ENCODE measurements around the gene MT1E.
"Not testable (repeated sequence)": the region's sequence is repeated elsewhere in the genome, so short reads cannot be mapped to it uniquely, and the experiment has no call there.

Gene MT1E

DNA sequence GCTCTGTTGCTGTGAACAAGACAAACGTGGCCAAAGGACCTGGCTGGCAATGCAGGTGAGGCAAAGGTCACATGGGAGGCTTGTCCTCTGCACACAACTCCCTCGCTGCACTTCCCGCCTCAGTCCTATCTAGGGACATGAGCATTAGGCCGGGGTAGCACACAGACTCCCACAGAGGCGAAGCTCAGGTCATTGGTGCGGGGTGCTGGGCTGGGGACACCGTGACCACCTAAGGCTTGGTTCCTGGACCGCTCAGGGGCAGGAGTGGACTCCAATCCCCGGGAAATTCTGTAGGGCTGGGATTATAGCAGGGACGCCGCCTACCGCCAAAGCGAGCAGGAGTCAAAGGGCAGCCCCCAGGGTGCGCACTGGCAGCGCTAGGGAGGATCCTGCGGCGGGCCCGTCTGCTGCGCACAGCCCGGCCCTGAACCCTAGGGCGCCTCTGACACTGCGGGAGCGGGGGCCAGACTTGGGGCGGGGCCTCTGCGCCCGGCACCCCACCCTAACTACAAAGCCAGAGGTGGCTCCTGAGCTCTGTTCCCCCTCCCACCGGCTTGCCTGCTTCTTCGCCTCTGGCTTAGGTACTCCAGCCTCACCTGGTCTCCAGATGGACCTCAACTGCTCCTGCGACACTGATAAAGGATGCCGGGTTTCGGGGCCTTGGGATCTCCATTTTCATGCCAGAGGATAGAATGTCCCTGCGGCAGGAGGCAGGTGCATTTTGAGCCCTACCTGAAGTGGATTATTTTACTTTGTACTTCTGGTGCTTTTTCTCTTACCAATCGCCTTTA is 22.3 kb downstream of the MT1E start:
- no peak for DNase-seq (ENCODE audit: low read depth in 2 of 2)

DNA sequence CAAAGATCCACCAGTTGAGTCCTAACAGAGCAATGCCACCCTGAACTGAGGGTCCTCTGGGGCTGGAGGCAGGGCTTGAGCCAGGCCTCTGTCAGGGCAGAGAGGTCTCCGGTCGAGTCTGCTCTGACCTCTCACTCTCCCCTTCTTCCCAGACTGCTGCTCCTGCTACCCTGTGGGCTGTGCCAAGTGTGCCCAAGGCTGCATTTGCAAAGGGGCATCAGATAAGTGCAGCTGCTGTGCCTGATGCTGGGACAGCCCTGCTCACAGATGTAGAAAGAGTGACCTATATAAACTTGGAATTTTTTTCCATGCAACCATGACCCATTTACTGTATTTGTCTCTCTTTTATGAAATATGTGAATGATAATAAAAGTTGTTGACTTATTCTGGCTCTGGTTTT is 23.7 kb downstream of the MT1E start:
- DNase-seq (ENCODE audit: low read depth in 2 of 2) = no peak

DNA sequence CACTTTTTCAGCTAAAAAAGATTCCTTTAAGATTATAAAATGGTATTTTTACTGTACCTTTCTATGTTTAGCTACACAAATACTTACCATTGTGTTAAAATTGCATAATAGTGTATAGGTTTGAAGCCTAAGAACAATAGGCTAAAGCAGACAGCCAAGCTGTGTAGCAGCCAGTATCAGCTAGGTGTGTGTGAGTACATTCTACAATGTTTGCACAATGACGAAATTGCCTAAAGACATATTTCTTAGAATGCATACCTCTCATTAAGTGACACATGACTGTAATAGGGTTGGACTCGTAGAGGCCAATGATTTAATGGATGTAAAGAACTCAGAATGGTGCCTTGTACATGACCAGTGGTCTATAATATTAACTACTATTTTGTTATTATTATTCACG is 24.2 kb downstream of the MT1E start:
- DNase-seq (ENCODE audit: low read depth in 2 of 2) = no peak

DNA sequence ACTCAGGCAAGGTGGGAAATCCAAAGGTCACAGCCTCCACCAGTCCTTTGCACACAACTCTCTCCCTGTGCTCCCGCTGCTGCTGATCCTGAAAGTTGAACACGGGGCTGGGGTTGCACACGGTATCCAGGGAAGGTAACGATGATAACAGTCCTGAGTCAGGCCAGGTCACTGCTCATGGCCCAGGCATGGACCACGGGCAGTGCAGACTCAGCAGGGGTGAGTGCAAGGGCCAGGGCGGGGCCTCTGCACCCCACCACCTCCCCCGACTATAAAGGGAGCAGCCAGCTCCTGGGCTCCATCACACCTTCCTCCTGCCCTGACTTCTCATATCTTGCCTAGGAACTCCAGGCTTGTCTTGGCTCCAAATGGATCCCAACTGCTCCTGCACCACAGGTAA is 26.0 kb downstream of the MT1E start, which contains the start of gene MT1B:
Gene MT1B (plus strand): TSS at position 301 of the 400 bp plus-strand sequence. CDS start 68 bp downstream, at position 369.
- DNase-seq (ENCODE audit: low read depth in 2 of 2) = no peak

DNA sequence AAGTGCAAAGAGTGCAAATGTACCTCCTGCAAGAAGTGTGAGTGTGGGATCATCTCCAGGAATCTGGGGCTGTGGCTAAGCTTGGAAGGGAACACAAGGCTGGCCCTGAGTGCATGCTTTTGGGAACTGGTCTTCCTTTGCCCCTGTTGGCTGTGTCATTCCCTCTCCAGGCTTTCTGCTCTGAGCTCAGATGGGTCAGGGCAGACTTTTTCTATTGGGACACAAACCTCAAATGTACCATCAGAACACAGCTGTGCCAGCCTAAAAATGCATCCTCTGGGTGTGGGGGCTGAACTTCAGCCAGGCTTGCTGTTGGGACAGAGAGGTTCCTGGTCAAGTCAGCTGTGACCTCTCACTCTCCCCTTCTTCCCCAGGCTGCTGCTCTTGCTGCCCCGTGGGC is 27.0 kb downstream of the MT1E start:
- no peak for DNase-seq (ENCODE audit: low read depth in 2 of 2)

- DNase-seq (ENCODE audit: low read depth in 2 of 2) = no peak
Measured at GRCh38 chr16:56653218-56653617, 27.6 kb downstream of the MT1E start.

DNA sequence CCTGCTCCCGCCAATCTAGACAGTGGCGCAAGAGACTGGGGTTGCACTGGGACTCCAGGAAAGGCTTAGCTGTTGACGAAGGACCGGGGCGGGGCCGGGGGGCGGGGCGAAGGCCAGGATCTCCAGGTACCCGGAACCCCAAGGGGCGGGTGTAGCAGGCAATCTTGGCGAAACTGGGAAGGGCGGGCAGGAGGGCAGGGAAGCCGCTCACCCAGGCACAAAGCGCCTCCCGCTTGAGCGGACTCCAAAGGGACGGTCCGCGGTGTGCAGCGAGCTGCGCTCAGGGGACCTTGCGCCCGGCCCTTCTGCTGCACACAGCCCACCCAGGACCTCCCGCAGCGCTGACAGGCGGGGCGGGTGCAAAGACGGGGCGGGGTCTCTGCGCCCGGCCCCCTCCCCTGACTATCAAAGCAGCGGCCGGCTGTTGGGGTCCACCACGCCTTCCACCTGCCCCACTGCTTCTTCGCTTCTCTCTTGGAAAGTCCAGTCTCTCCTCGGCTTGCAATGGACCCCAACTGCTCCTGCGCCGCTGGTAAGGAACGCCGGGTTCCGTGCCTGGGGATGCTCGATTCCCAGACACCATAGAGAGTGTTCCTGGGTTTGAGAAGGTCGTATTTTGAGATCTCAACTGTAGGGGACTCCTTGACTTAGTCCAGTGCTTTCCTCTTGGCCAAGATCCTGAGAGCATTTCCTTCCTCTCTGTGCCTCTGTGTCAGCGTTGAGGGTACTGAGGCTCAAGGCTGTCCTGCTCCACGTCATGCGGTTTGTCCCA is 32.2 kb downstream of the MT1E start, which contains the start of gene MT1F:
Gene MT1F (plus strand): TSS at position 405 of the 772 bp plus-strand sequence. CDS start 100 bp downstream, at position 505.
- peak; percentile 37 to 71 for DNase-seq (ENCODE audit: low read depth in 2 of 2)

- DNase-seq (ENCODE audit: low read depth in 2 of 2) = no peak
Measured at GRCh38 chr16:56658327-56658875, 32.8 kb downstream of the MT1E start.

DNA sequence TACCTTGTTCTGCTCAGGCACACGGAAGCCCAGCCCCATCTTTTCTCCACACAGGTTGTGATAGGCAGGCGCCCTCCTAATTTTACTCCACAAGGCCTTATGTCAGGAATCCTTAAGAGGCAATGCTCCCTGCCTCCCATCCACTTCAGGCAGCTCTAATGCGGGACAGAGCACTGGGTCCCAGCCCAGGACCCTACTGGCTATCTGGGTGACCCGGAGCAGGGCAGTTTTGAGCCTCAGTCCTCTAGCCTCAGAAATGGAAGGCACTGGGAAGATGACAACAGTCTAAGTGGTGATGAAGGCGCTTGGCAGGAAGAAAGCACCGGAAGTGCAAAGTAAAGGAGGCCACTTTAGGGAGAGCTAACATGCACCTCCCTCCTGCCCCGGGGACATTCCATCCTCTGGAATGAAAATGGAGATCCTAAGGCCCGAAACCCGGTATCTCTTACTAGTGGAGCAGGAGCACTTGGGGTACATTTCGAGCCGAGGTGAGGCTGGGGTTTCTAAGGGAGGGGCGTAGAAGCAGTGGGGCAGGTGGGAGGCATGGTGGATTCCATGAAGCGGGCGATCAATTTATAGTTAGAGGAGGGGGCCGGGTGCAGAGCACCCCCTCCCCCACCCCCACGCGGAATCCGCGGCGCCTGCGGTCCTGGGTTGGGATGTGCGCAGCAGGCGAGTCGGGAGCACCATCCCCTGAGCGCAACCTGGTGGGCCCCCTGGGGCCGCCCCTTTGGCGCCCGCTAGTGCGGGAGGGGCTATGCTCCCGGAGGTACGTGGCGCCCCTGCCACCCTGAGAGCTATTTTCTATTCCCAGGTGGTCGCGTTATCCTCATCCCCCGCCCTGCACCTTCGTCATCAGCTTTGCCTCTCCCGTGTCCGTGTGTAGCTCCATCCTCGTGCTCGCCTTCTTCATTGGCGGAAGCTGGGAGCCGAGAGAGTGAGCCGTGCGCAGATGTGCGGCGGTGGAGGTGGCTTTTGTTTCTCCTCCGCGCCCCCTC is 37.1 kb downstream of the MT1E start:
- no peak for DNase-seq (ENCODE audit: low read depth in 2 of 2)

DNA sequence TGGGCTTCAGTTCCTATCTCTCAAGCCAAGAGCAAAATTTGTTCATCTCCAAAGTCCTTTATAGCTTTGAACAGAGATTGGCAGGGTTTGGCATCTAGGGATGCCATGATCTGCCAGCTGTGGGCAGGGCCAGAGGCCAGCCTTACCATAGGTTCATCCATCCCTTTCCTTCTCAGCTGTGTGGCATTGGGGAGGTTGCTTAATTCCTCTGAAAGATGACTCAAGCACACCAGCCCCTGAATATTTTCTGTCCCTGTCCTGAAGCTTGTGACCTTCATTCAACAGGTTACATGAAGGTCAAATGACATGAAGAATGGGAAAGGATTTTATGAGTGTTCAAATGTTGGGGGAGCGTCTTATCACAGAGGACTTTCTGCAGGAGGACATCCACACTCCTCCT is 38.9 kb downstream of the MT1E start:
- no peak for DNase-seq (ENCODE audit: low read depth in 2 of 2)

GRCh38 chr16:56665286-56666261 is 40.0 kb downstream of the MT1E start:
- not testable (repeated sequence) for DNase-seq (ENCODE audit: low read depth in 2 of 2)

DNA sequence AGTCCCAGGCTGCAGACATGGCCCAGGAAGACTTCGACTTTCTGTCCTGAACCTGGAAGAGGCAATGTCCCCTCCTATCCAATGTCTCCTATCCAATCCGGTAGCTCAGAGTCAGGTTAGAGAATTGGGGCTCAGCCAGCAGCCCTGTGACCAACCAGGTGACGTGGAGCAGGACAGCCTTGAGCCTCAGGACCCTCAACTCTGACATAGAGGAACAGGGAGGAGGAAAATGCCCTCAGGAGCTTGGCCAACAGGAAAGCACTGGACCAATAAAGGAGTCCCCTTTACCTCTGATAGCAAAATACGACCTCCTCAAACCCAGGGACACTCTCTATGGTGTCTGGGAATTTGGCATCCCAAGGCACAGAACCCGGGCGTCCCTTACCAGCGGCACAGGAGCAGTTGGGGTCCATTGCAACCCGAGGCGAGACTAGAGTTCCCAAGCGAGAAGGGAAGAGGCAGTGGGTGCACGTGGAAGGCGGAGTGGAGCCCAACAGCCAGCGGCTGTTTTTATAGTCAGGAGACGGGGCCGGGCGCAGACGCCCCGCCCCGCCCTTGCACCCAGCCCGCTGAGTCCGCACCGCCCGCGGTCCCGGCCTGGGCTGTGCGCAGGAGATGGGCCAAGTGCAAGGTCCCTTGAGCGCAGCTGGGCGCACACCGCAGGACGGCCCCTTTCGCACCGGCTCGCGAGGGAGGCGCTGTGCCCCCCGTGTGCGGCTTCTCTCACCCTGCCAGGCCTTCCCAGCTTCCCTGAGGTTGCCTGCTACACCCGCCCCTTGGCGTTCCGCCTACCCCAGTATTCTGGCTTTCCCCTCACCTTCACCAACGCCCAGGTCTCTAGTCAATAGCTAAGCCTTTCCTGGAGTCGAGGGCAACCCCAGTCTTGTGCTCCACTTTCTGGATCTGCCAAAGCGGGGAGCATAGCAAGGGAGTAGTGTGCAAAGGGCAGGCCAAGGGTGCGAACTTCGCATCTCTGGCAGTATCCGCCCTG is 42.3 kb downstream of the MT1E start, which contains the start of gene MT1G:
Gene MT1G (minus strand): TSS at position 485 of the 991 bp plus-strand sequence. CDS start 72 bp downstream, at position 413.
- DNase-seq (ENCODE audit: low read depth in 2 of 2) = peak in 1 of 2 donors; percentile 29

GRCh38 chr16:56669005-56669839 is 43.6 kb downstream of the MT1E start, which contains the start of gene MT1H:
Gene MT1H (plus strand): TSS chr16:56669814. CDS start chr16:56669885, 71 bp downstream.
- DNase-seq (ENCODE audit: low read depth in 2 of 2) = no peak

DNA sequence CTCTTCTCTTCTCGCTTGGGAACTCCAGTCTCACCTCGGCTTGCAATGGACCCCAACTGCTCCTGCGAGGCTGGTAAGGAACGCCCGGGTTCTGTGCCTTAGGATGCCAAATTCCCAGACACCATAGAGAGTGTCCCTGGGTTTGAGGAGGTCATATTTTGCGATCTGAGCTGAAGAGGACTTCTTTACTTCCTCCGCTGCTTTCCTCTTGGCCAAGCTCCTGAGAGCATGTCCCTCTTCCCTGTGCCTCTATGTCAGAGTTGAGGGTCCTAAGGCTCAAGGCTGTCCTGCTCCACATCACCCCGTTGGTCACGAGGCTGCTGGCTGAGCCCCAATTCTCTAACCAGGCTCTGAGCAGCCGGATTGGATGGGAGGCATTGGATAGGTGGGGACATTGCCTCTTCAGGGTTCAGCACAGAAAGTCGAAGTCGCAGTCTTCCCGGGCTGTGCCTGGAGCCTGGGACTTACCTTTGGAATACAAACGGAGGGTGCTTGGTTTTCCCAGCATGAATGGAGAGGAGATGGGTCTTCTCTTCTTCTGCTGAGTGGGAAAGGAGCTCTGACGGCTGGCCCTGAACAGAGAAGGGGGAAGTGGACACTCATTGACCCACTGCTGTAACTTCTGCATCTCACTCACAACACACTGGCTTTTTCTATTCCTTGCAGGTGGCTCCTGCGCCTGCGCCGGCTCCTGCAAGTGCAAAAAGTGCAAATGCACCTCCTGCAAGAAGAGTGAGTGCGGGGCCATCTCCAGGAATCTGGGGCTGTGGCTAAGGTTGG is 44.4 kb downstream of the MT1E start:
- no peak for DNase-seq (ENCODE audit: low read depth in 2 of 2)

DNA sequence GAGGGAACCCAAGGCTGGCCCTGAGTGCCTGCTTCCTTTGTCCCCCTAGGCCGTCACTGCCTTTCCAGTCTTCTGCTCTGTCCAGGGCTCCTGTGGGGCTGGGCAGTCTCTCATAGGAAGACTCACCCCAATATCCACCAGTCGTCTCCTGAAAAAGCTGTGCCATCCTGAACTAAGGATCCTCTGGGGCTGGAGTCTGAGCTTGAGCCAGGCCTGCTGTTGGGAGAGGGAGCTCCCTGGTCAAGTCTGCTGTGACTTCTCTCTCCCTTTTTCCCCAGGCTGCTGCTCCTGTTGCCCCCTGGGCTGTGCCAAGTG is 45.0 kb downstream of the MT1E start:
- no peak for DNase-seq (ENCODE audit: low read depth in 2 of 2)

- DNase-seq (ENCODE audit: low read depth in 2 of 2) = not testable (repeated sequence)
Measured at GRCh38 chr16:56671691-56672090, 46.1 kb downstream of the MT1E start.

GRCh38 chr16:56672171-56672570 is 46.6 kb downstream of the MT1E start:
- DNase-seq (ENCODE audit: low read depth in 2 of 2) = not testable (repeated sequence)
